SK-N-SH treated with all-trans-retinoic acid at 6 μM for 48 hours (cell line): ENCODE data around the gene NDUFA11.

ENCODE experiments used
- ATAC-seq: fragments of 200-7000 bp; cut with Tn5 transposase; 3 replicates; pipeline ENCODE4 v1.9.1; 2020; ENCODE audit warnings: mild to moderate bottlenecking, moderate library complexity
- ARNTL ChIP-seq: fragments of 450-650 bp; formaldehyde crosslinking; IDR thresholded peaks from 2 replicates; pipeline ENCODE4 v1.5.0; 2020; ENCODE audit warnings: low read depth, mild to moderate bottlenecking, moderate library complexity, borderline replicate concordance
- BACH2 ChIP-seq: fragments of 250-450 bp; sonication (Bioruptor Pico); IDR thresholded peaks from 2 replicates; pipeline ENCODE4 v1.9.0; 2021; ENCODE audit warnings: mild to moderate bottlenecking, borderline replicate concordance
- CSDC2 ChIP-seq: fragments of 250-450 bp; sonication (Bioruptor Pico); IDR thresholded peaks from 2 replicates; pipeline ENCODE4 v1.5.0; 2020; ENCODE audit warnings: mild to moderate bottlenecking, moderate library complexity
- ESRRG ChIP-seq: fragments of 250-450 bp; sonication (Bioruptor Pico); IDR thresholded peaks from 2 replicates; pipeline ENCODE4 v1.6.1; 2021; ENCODE audit warnings: mild to moderate bottlenecking
- GLIS3 ChIP-seq: fragments of 250-450 bp; sonication (Bioruptor Pico); IDR thresholded peaks from 2 replicates; pipeline ENCODE4 v1.5.0; 2020; ENCODE audit warnings: mild to moderate bottlenecking, moderate library complexity
- ISL1 ChIP-seq: fragments of 250-450 bp; sonication (Bioruptor Pico); IDR thresholded peaks from 2 replicates; pipeline ENCODE4 v2.1.2; 2022; ENCODE audit warnings: mild to moderate bottlenecking, moderate library complexity
- OSR1 ChIP-seq: fragments of 250-450 bp; sonication (Bioruptor Pico); IDR thresholded peaks from 2 replicates; pipeline ENCODE4 v1.8.0; 2022; ENCODE audit warnings: moderate library complexity, mild to moderate bottlenecking, inconsistent platforms
- SNAI2 ChIP-seq: fragments of 250-450 bp; sonication (Bioruptor Pico); IDR thresholded peaks from 2 replicates; pipeline ENCODE4 v1.5.0; 2020; ENCODE audit warnings: mild to moderate bottlenecking, moderate library complexity
- TCF4 ChIP-seq: fragments of 250-450 bp; sonication (Bioruptor Pico); IDR thresholded peaks from 2 replicates; pipeline ENCODE4 v1.8.0; 2021; ENCODE audit warnings: mild to moderate bottlenecking, moderate library complexity, borderline replicate concordance
- ZC3H10 ChIP-seq: fragments of 250-450 bp; sonication (Bioruptor Pico); IDR thresholded peaks from 2 replicates; pipeline ENCODE4 v1.5.1; 2021; ENCODE audit warnings: mild to moderate bottlenecking, moderate library complexity
- ZFP3 ChIP-seq: fragments of 250-450 bp; sonication (Bioruptor Pico); IDR thresholded peaks from 2 replicates; pipeline ENCODE4 v1.5.0; 2020; ENCODE audit warnings: mild to moderate bottlenecking, moderate library complexity
- ZNF70 ChIP-seq: fragments of 450-650 bp; formaldehyde crosslinking; IDR thresholded peaks from 2 replicates; pipeline ENCODE4 v1.5.0; 2020; ENCODE audit warnings: mild to moderate bottlenecking, moderate library complexity
- ZNF8 ChIP-seq: fragments of 450-650 bp; formaldehyde crosslinking; IDR thresholded peaks from 2 replicates; pipeline ENCODE4 v1.5.0; 2020; ENCODE audit warnings: mild to moderate bottlenecking, moderate library complexity
- TF ChIP-seq, protein P1 (sequence below): fragments of 250-450 bp; sonication (Bioruptor Pico); IDR thresholded peaks from 2 replicates; pipeline ENCODE4 v1.5.0; 2020; ENCODE audit warnings: mild to moderate bottlenecking, moderate library complexity
- TF ChIP-seq, protein P2 (sequence below): fragments of 250-450 bp; sonication (Bioruptor Pico); IDR thresholded peaks from 2 replicates; pipeline ENCODE4 v1.8.0; 2021; ENCODE audit warnings: low read depth, mild to moderate bottlenecking, moderate library complexity, borderline replicate concordance
- TF ChIP-seq, protein P3 (sequence below): fragments of 250-450 bp; sonication (Bioruptor Pico); IDR thresholded peaks from 2 replicates; pipeline ENCODE4 v1.8.0; 2020; ENCODE audit warnings: mild to moderate bottlenecking, moderate library complexity, borderline replicate concordance
- TF ChIP-seq, protein P4 (sequence below): fragments of 250-450 bp; sonication (Bioruptor Pico); IDR thresholded peaks from 2 replicates; pipeline ENCODE4 v1.5.1; 2021; ENCODE audit warnings: mild to moderate bottlenecking, moderate library complexity
- TF ChIP-seq, protein P5 (sequence below): fragments of 250-450 bp; sonication (Bioruptor Pico); IDR thresholded peaks from 2 replicates; pipeline ENCODE4 v1.5.1; 2020; ENCODE audit warnings: low read depth, mild to moderate bottlenecking, moderate library complexity

The NDUFA11 gene

DNA sequence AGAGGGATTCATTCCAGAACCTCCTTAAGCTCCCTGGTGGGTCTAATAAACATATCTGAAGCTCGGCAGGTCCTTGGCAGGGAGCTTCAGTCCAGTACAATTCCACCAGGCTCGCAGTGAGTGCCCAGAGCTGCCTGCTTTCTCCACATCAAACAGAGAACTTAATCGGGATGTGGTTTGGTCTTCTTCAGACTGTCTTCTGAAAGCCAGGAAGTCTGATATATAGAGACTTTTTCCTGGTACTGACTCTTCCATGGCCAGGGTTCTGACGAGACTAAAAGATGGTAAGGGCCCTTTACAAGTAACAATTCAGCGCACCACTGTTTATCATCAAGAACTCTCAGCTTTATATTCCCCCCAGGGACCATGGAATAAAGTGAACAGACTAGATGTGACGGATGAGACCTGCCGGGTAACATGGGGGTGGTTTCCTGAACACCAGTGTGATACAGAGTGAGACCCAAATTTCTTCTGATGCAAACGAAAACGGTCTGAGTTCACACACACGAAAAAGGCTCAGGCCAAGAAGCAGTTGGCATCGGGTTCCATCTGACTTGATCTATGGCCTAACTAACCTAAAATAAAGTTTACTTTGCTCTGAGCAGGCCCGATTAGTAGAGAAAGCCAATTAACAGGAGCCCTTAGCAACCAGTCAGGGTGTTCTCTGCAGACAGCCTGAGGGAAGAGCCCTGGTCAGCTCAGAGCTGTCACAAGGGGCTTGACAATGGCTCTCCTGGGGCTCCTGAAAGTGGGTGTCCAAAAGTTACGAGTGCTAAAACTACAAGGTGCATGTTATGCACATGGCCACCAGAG is 45.4 kb upstream of the NDUFA11 start (continued):
- no peak for TF ChIP-seq SNAI2 (CRISPR knock-in tag)
- TF ChIP-seq, protein P1, sequence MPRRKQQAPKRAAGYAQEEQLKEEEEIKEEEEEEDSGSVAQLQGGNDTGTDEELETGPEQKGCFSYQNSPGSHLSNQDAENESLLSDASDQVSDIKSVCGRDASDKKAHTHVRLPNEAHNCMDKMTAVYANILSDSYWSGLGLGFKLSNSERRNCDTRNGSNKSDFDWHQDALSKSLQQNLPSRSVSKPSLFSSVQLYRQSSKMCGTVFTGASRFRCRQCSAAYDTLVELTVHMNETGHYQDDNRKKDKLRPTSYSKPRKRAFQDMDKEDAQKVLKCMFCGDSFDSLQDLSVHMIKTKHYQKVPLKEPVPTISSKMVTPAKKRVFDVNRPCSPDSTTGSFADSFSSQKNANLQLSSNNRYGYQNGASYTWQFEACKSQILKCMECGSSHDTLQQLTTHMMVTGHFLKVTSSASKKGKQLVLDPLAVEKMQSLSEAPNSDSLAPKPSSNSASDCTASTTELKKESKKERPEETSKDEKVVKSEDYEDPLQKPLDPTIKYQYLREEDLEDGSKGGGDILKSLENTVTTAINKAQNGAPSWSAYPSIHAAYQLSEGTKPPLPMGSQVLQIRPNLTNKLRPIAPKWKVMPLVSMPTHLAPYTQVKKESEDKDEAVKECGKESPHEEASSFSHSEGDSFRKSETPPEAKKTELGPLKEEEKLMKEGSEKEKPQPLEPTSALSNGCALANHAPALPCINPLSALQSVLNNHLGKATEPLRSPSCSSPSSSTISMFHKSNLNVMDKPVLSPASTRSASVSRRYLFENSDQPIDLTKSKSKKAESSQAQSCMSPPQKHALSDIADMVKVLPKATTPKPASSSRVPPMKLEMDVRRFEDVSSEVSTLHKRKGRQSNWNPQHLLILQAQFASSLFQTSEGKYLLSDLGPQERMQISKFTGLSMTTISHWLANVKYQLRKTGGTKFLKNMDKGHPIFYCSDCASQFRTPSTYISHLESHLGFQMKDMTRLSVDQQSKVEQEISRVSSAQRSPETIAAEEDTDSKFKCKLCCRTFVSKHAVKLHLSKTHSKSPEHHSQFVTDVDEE = no peak
- TF ChIP-seq CSDC2 (CRISPR knock-in tag) = no peak

DNA sequence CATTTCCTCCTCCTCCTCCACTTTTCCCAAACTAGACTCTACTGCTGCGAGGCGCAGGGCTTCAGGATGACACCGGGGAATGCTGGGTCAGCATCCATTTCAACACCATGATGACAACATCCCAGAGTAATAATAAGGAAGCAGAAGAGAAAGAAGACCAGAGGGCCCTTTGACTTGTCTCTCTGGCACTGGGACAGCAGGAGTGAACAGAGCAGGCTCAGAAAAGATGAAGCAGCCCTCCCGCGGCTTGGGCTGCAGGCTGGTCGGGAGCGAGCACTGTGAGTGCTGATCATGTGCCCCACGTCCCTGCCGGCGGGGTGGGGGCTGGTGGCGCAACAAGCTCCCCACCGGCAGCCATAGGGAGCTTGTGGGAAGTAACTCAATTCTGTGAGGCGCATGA is 43.8 kb upstream of the NDUFA11 start:
- ATAC-seq = no peak
- no peak for TF ChIP-seq ZC3H10
- TF ChIP-seq GLIS3 = no peak
- TF ChIP-seq CSDC2 (CRISPR knock-in tag) = no peak
- TF ChIP-seq, protein P2, sequence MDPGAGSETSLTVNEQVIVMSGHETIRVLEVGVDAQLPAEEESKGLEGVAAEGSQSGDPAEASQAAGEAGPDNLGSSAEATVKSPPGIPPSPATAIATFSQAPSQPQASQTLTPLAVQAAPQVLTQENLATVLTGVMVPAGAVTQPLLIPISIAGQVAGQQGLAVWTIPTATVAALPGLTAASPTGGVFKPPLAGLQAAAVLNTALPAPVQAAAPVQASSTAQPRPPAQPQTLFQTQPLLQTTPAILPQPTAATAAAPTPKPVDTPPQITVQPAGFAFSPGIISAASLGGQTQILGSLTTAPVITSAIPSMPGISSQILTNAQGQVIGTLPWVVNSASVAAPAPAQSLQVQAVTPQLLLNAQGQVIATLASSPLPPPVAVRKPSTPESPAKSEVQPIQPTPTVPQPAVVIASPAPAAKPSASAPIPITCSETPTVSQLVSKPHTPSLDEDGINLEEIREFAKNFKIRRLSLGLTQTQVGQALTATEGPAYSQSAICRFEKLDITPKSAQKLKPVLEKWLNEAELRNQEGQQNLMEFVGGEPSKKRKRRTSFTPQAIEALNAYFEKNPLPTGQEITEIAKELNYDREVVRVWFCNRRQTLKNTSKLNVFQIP = no peak
- no peak for TF ChIP-seq ARNTL
- TF ChIP-seq, protein P3, sequence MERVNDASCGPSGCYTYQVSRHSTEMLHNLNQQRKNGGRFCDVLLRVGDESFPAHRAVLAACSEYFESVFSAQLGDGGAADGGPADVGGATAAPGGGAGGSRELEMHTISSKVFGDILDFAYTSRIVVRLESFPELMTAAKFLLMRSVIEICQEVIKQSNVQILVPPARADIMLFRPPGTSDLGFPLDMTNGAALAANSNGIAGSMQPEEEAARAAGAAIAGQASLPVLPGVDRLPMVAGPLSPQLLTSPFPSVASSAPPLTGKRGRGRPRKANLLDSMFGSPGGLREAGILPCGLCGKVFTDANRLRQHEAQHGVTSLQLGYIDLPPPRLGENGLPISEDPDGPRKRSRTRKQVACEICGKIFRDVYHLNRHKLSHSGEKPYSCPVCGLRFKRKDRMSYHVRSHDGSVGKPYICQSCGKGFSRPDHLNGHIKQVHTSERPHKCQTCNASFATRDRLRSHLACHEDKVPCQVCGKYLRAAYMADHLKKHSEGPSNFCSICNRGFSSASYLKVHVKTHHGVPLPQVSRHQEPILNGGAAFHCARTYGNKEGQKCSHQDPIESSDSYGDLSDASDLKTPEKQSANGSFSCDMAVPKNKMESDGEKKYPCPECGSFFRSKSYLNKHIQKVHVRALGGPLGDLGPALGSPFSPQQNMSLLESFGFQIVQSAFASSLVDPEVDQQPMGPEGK (CRISPR knock-in tag) = no peak
- TF ChIP-seq, protein P4, sequence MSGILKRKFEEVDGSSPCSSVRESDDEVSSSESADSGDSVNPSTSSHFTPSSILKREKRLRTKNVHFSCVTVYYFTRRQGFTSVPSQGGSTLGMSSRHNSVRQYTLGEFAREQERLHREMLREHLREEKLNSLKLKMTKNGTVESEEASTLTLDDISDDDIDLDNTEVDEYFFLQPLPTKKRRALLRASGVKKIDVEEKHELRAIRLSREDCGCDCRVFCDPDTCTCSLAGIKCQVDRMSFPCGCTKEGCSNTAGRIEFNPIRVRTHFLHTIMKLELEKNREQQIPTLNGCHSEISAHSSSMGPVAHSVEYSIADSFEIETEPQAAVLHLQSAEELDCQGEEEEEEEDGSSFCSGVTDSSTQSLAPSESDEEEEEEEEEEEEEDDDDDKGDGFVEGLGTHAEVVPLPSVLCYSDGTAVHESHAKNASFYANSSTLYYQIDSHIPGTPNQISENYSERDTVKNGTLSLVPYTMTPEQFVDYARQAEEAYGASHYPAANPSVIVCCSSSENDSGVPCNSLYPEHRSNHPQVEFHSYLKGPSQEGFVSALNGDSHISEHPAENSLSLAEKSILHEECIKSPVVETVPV (CRISPR knock-in tag) = no peak
- no peak for TF ChIP-seq ZNF8 (CRISPR knock-in tag)
- TF ChIP-seq ESRRG (CRISPR knock-in tag) = no peak

DNA sequence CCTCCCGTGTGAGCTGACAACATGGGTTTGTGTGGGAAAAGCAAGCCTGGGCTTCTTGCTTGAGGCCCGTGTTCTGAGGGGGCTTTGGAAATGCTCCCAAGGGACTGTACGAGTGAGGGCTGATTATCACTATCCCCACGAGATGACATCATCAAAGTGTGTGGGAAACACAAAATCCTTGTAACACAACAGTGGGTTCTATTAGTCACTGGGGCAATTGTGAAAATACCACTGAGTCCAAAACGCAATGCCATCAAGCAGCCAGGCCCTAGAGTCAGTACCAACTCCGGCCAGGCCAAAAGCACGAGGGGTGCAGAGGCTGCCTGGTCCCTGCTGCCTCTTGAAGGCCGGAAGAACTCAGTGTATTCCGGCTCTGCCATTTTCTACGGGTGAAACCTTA is 40.0 kb upstream of the NDUFA11 start:
- ATAC-seq = no peak
- TF ChIP-seq ZFP3 (CRISPR knock-in tag) = no peak
- TF ChIP-seq BACH2 (CRISPR knock-in tag) = no peak
- TF ChIP-seq, protein P5, sequence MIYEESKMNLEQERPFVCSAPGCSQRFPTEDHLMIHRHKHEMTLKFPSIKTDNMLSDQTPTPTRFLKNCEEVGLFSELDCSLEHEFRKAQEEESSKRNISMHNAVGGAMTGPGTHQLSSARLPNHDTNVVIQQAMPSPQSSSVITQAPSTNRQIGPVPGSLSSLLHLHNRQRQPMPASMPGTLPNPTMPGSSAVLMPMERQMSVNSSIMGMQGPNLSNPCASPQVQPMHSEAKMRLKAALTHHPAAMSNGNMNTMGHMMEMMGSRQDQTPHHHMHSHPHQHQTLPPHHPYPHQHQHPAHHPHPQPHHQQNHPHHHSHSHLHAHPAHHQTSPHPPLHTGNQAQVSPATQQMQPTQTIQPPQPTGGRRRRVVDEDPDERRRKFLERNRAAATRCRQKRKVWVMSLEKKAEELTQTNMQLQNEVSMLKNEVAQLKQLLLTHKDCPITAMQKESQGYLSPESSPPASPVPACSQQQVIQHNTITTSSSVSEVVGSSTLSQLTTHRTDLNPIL = no peak
- TF ChIP-seq CSDC2 (CRISPR knock-in tag) = no peak
- TF ChIP-seq ZNF8 (CRISPR knock-in tag) = no peak
- TF ChIP-seq ISL1 (CRISPR knock-in tag) = no peak
- no peak for TF ChIP-seq OSR1
- TF ChIP-seq ZC3H10 = no peak
- no peak for TF ChIP-seq ZNF70 (CRISPR knock-in tag)
- no peak for TF ChIP-seq TCF4 (CRISPR knock-in tag)
- TF ChIP-seq, protein P2 = no peak
